H9 (cell line): Measurements from ENCODE around the gene AKR1A1. TPM values are rescaled to one million over a fixed set of nuclear protein-coding genes. Genes with fewer than 3 reads are reported as not detected.

Experiments used
- DNase-seq: peaks from one replicate; pipeline ENCODE4 v3.0.0-alpha.2; 2017
- H2AFZ ChIP-seq: one replicate; pipeline ENCODE4 v1.6.1; 2013; ENCODE audit warnings: mild to moderate bottlenecking, low read length, control low read depth, moderate library complexity
- H2AK5ac ChIP-seq: 2 replicates; pipeline ENCODE4 v1.6.1; 2013; ENCODE audit warnings: low read length, control low read depth, mixed read lengths; ENCODE audit not compliant: insufficient read length
- H2BK120ac ChIP-seq: one replicate; pipeline ENCODE4 v1.6.1; 2013; ENCODE audit warnings: low read depth, mild to moderate bottlenecking, low read length, control low read depth, inconsistent platforms; ENCODE audit not compliant: poor library complexity, severe bottlenecking
- H2BK12ac ChIP-seq: 2 replicates; pipeline ENCODE4 v1.6.1; 2013; ENCODE audit warnings: low read length, control low read depth, mixed read lengths, low read depth; ENCODE audit not compliant: insufficient read length
- H2BK15ac ChIP-seq: 2 replicates; pipeline ENCODE4 v1.6.1; 2013; ENCODE audit warnings: low read depth, low read length, control low read depth
- H2BK20ac ChIP-seq: one replicate; pipeline ENCODE4 v1.6.1; 2013; ENCODE audit warnings: low read depth, mild to moderate bottlenecking, low read length, control low read depth, inconsistent platforms; ENCODE audit not compliant: poor library complexity, severe bottlenecking
- H2BK5ac ChIP-seq: 2 replicates; pipeline ENCODE4 v1.6.1; 2013; ENCODE audit warnings: low read length, control low read depth, mixed read lengths; ENCODE audit not compliant: insufficient read length
- H3K14ac ChIP-seq: 2 replicates; pipeline ENCODE4 v1.6.1; 2013; ENCODE audit warnings: low read length, control low read depth; ENCODE audit not compliant: insufficient read depth
- H3K18ac ChIP-seq: 2 replicates; pipeline ENCODE4 v1.6.1; 2013; ENCODE audit warnings: low read depth, mild to moderate bottlenecking, mixed read lengths, low read length, control low read depth; ENCODE audit not compliant: insufficient read length
- H3K23ac ChIP-seq: 2 replicates; pipeline ENCODE4 v1.6.1; 2013; ENCODE audit warnings: low read length, control low read depth, mixed read lengths, low read depth; ENCODE audit not compliant: insufficient read length
- H3K23me2 ChIP-seq: 2 replicates; pipeline ENCODE4 v1.6.1; 2013; ENCODE audit warnings: low read depth, mild to moderate bottlenecking, mixed read lengths, low read length, control low read depth; ENCODE audit not compliant: insufficient read length, poor library complexity, severe bottlenecking
- H3K27ac ChIP-seq: 2 replicates; pipeline ENCODE4 v1.5.1; 2013; ENCODE audit warnings: low read length, control low read depth, mixed read lengths, low read depth; ENCODE audit not compliant: insufficient read length
- H3K27me3 ChIP-seq: 2 replicates; pipeline ENCODE4 v1.6.1; 2013; ENCODE audit warnings: low read length, control low read depth, inconsistent platforms; ENCODE audit not compliant: insufficient read depth
- H3K4ac ChIP-seq: 2 replicates; pipeline ENCODE4 v1.6.1; 2013; ENCODE audit warnings: low read depth, mild to moderate bottlenecking, control low read depth, inconsistent platforms, low read length, moderate library complexity
- H3K4me1 ChIP-seq: 2 replicates; pipeline ENCODE4 v1.6.1; 2013; ENCODE audit warnings: low read length, control low read depth, inconsistent platforms; ENCODE audit not compliant: insufficient read depth
- H3K4me2 ChIP-seq: 2 replicates; pipeline ENCODE4 v1.6.1; 2013; ENCODE audit warnings: low read length, control low read depth, mixed read lengths; ENCODE audit not compliant: insufficient read length, insufficient read depth
- H3K56ac ChIP-seq: 2 replicates; pipeline ENCODE4 v1.6.1; 2013; ENCODE audit warnings: low read depth, mild to moderate bottlenecking, mixed read lengths, low read length, control low read depth; ENCODE audit not compliant: insufficient read length
- H3K79me1 ChIP-seq: 2 replicates; pipeline ENCODE4 v1.6.1; 2013; ENCODE audit warnings: low read depth, mild to moderate bottlenecking, moderate library complexity, low read length, control low read depth, inconsistent platforms; ENCODE audit not compliant: insufficient read depth, poor library complexity, severe bottlenecking
- H3K79me2 ChIP-seq: 2 replicates; pipeline ENCODE4 v1.6.1; 2013; ENCODE audit warnings: low read length, control low read depth, inconsistent platforms; ENCODE audit not compliant: insufficient read depth
- H3K9ac ChIP-seq: 2 replicates; pipeline ENCODE4 v1.6.1; 2013; ENCODE audit warnings: low read length, control low read depth, mixed read lengths; ENCODE audit not compliant: insufficient read length; ENCODE audit errors: extremely low read depth
- H3K9me3 ChIP-seq: one replicate; pipeline ENCODE4 v1.6.1; 2013; ENCODE audit warnings: low read depth, low read length, inconsistent platforms; ENCODE audit not compliant: control insufficient read depth
- H3T11ph ChIP-seq: one replicate; pipeline ENCODE4 v1.6.1; 2013; ENCODE audit warnings: mild to moderate bottlenecking, low read length, control low read depth, inconsistent platforms
- H4K20me1 ChIP-seq: one replicate; pipeline ENCODE4 v1.6.1; 2013; ENCODE audit not compliant: control insufficient read depth, insufficient read length, insufficient read depth
- H4K5ac ChIP-seq: 2 replicates; pipeline ENCODE4 v1.6.1; 2013; ENCODE audit warnings: low read depth, mild to moderate bottlenecking, mixed read lengths, low read length, control low read depth; ENCODE audit not compliant: insufficient read length
- H4K8ac ChIP-seq: replicated peaks from 2 replicates; pipeline ENCODE4 v1.6.1; 2013; ENCODE audit warnings: low read length, control low read depth, mixed read lengths, low read depth; ENCODE audit not compliant: insufficient read length
- H4K91ac ChIP-seq: 2 replicates; pipeline ENCODE4 v1.6.1; 2013; ENCODE audit warnings: low read depth, mild to moderate bottlenecking, moderate library complexity, mixed read lengths, low read length, control low read depth; ENCODE audit not compliant: insufficient read length
- H3K27ac Mint-ChIP-seq, 3 experiments: 2 replicates in 2 of 3; 3 replicates in 1 of 3; pipeline ENCODE4 v1.8.0; 2020 to 2021; ENCODE audit warnings: mixed read lengths in 3 of 3, mild to moderate bottlenecking in 1 of 3, moderate library complexity in 1 of 3
- H3K27me3 Mint-ChIP-seq: 2 replicates; pipeline ENCODE4 v1.8.0; 2021; ENCODE audit warnings: low read depth, mild to moderate bottlenecking, moderate library complexity, mixed read lengths
- H3K36me3 Mint-ChIP-seq, 3 experiments: 2 replicates in 2 of 3; 3 replicates in 1 of 3; pipeline ENCODE4 v1.8.0; 2020 to 2021; ENCODE audit warnings: low read depth in 3 of 3, mixed read lengths in 3 of 3; ENCODE audit not compliant: insufficient read depth in 1 of 3
- H3K4me1 Mint-ChIP-seq, 2 experiments: 2 replicates each; pipeline ENCODE4 v1.8.0; 2020; ENCODE audit warnings: mixed read lengths in 2 of 2
- H3K4me3 Mint-ChIP-seq, 2 experiments: 2 replicates in 1 of 2; 3 replicates in 1 of 2; pipeline ENCODE4 v1.8.0; 2020 to 2021; ENCODE audit warnings: mild to moderate bottlenecking in 2 of 2, mixed read lengths in 2 of 2, moderate library complexity in 1 of 2
- H3K9me3 Mint-ChIP-seq, 2 experiments: 2 replicates in 1 of 2; 3 replicates in 1 of 2; pipeline ENCODE4 v1.8.0; 2020; ENCODE audit warnings: mild to moderate bottlenecking in 2 of 2, mixed read lengths in 2 of 2, moderate library complexity in 1 of 2
- WGBS: extraction: QIAGEN DNeasy Blood & Tissue Kit; methylation state at CpG from one replicate; pipeline ENCODE4 v1.1.7; 2013; ENCODE audit warnings: missing lambda C conversion rate, low lambda C conversion rate, mixed read lengths; ENCODE audit not compliant: insufficient read length; ENCODE audit errors: extremely low coverage; 5-methylcytosine and 5-hydroxymethylcytosine counted together
- total RNA-seq: library from RNA; stranded (reverse); gene quantifications from 2 replicates; pipeline ENCODE4 v1.2.1, GENCODE V29; 2021
- TF ChIP-seq, protein P1 (sequence below): fragments of 200-600 bp; sonication (generic); conservative IDR thresholded peaks from 3 replicates; pipeline ENCODE4 v1.8.0; 2021; ENCODE audit warnings: antibody characterized with exemption, mild to moderate bottlenecking

Gene AKR1A1
- total RNA-seq, 1 experiment from 2014 or later, result 286 TPM

DNA sequence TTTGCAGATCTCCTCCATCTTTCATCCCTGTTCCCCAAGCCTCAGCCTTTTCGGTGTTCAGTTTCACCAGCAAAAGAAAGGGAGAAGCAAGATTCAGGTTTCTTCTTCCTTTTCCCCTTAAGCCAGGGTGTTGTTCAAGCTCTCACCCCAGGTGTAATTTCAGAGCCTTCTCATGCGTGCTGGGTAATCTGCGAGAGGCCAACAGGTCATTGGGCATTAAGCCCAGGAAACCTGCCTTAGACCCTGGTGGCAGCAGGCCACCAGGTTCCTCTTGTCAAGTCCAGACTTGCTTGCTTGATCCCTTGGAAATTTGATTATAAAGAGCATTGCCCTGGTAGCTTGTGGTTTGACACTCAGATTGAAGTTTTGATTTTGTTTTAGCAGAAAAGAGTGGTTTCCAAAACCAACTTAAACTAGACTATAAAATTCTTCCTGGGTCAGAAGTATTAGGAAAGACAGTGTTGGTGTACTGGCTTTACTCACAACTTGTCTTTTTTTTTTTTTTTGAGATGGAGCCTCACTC lies 6.9 kb downstream of the AKR1A1 start:
- Mint-ChIP-seq H3K27ac (peak overlapping the region in 2 of 3 experiments; percentile 87 to 88; a peak in 5 of 7 replicates), H3K4me1 (peaks cover 8 to 10% of the 10 kb centered on the region in 2 experiments), H3K27me3 (no peaks in the 10 kb centered on the region), H3K36me3 (peaks cover 26 to 71% (median 51%) of the 10 kb centered on the region in 3 experiments), H3K9me3 (no peaks in the 10 kb centered on the region), H3K4me3 (peak overlapping the region in 1 of 2 experiments; percentile 9; a peak in 1 of 5 replicates)
- Histone ChIP-seq H3K14ac (no peak overlapping the region), H3K79me2 (peaks cover 1% of the 10 kb centered on the region; the same call in 1 of the 2 replicates), H3T11ph (no peak overlapping the region), H3K9me3 (no peaks in the 10 kb centered on the region), H4K5ac (no peak overlapping the region), H4K91ac (no peak overlapping the region), H3K23me2 (no peaks in the 10 kb centered on the region), H3K18ac (no peak overlapping the region), H2BK5ac (no peak overlapping the region), H2BK20ac (no peak overlapping the region), H3K27me3 (no peaks in the 10 kb centered on the region), H2BK12ac (no peak overlapping the region), H3K79me1 (peaks cover 2% of the 10 kb centered on the region), H3K56ac (no peak overlapping the region), H3K27ac (no peak overlapping the region), H4K20me1 (no peaks in the 10 kb centered on the region), H2AFZ (no peak overlapping the region), H3K9ac (no peak overlapping the region), H4K8ac (no peak overlapping the region), H3K4me1 (no peaks in the 10 kb centered on the region; the same call in 1 of the 2 replicates), H2AK5ac (no peak overlapping the region), H3K4me2 (no peak overlapping the region), H2BK15ac (no peak overlapping the region), H2BK120ac (no peak overlapping the region), H3K4ac (no peak overlapping the region), H3K23ac (no peak overlapping the region)
- no CpG with 5 or more reads among the region's 3 CpGs for WGBS
- TF ChIP-seq, protein P1, sequence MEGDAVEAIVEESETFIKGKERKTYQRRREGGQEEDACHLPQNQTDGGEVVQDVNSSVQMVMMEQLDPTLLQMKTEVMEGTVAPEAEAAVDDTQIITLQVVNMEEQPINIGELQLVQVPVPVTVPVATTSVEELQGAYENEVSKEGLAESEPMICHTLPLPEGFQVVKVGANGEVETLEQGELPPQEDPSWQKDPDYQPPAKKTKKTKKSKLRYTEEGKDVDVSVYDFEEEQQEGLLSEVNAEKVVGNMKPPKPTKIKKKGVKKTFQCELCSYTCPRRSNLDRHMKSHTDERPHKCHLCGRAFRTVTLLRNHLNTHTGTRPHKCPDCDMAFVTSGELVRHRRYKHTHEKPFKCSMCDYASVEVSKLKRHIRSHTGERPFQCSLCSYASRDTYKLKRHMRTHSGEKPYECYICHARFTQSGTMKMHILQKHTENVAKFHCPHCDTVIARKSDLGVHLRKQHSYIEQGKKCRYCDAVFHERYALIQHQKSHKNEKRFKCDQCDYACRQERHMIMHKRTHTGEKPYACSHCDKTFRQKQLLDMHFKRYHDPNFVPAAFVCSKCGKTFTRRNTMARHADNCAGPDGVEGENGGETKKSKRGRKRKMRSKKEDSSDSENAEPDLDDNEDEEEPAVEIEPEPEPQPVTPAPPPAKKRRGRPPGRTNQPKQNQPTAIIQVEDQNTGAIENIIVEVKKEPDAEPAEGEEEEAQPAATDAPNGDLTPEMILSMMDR, result no peak
- DNase-seq, result no peak
